ENCODE results near the gene TLE6.
"Not testable (repeated sequence)": the region's sequence is repeated elsewhere in the genome, so short reads cannot be mapped to it uniquely, and the experiment has no call there.

TLE6 gene

GRCh38 chr19:2957160-2957559 is 20.2 kb upstream of the TLE6 start:
- DNase-seq (ENCODE audit: insufficient read length) (no peak), FAIRE-seq (no peak)
- TF ChIP-seq POLR2A (IDR thresholded peaks at IDR 0.05; ENCODE audit: low read depth, low read length) (no peak), TAF1 (IDR thresholded peaks at IDR 0.05; ENCODE audit: borderline replicate concordance, low read depth, low read length) (no peak), POLR2AphosphoS5 (IDR thresholded peaks at IDR 0.05; ENCODE audit: low read depth, low read length) (no peak)

- no peak for TF ChIP-seq TAF1 (IDR thresholded peaks at IDR 0.05; ENCODE audit: borderline replicate concordance, low read depth, low read length)
- TF ChIP-seq POLR2AphosphoS5 (IDR thresholded peaks at IDR 0.05; ENCODE audit: low read depth, low read length), result no peak
- no peak for TF ChIP-seq POLR2A (IDR thresholded peaks at IDR 0.05; ENCODE audit: low read depth, low read length)
- FAIRE-seq, result no peak
Measured at GRCh38 chr19:2960120-2960519, 17.2 kb upstream of the TLE6 start.

GRCh38 chr19:2962018-2962670 is 15.2 kb upstream of the TLE6 start:
- peak; percentile 90 for FAIRE-seq
- no peak for TF ChIP-seq POLR2AphosphoS5 (IDR thresholded peaks at IDR 0.05; ENCODE audit: low read depth, low read length)
- TF ChIP-seq POLR2A (IDR thresholded peaks at IDR 0.05; ENCODE audit: low read depth, low read length), result no peak
- no peak for TF ChIP-seq TAF1 (IDR thresholded peaks at IDR 0.05; ENCODE audit: borderline replicate concordance, low read depth, low read length)
- DNase-seq (ENCODE audit: insufficient read length), result peak; percentile 55

More at GRCh38 chr19:2960120-2960519, 17.2 kb upstream of the TLE6 start:
- DNase-seq (ENCODE audit: insufficient read length), result no peak

GRCh38 chr19:2963122-2963521 is 14.2 kb upstream of the TLE6 start:
- DNase-seq (ENCODE audit: insufficient read length) (no peak), FAIRE-seq (no peak)
- TF ChIP-seq POLR2AphosphoS5 (IDR thresholded peaks at IDR 0.05; ENCODE audit: low read depth, low read length), result no peak
- no peak for TF ChIP-seq TAF1 (IDR thresholded peaks at IDR 0.05; ENCODE audit: borderline replicate concordance, low read depth, low read length)
- no peak for TF ChIP-seq POLR2A (IDR thresholded peaks at IDR 0.05; ENCODE audit: low read depth, low read length)

GRCh38 chr19:2963631-2964030 is 13.7 kb upstream of the TLE6 start:
- DNase-seq (ENCODE audit: insufficient read length); FAIRE-seq: not testable (repeated sequence)

- TF ChIP-seq TAF1 (IDR thresholded peaks at IDR 0.05; ENCODE audit: borderline replicate concordance, low read depth, low read length) (no peak), POLR2A (IDR thresholded peaks at IDR 0.05; ENCODE audit: low read depth, low read length) (no peak), POLR2AphosphoS5 (IDR thresholded peaks at IDR 0.05; ENCODE audit: low read depth, low read length) (no peak)
- no peak for DNase-seq (ENCODE audit: insufficient read length)
- no peak for FAIRE-seq
Measured at GRCh38 chr19:2964874-2965273, 12.5 kb upstream of the TLE6 start.

- DNase-seq (ENCODE audit: insufficient read length) (no peak), FAIRE-seq (no peak)
- no peak for TF ChIP-seq POLR2AphosphoS5 (IDR thresholded peaks at IDR 0.05; ENCODE audit: low read depth, low read length)
- TF ChIP-seq POLR2A (IDR thresholded peaks at IDR 0.05; ENCODE audit: low read depth, low read length), result no peak
Measured at GRCh38 chr19:2967972-2968371, 9.4 kb upstream of the TLE6 start.

- no peak for FAIRE-seq
- DNase-seq (ENCODE audit: insufficient read length), result no peak
- TF ChIP-seq TAF1 (IDR thresholded peaks at IDR 0.05; ENCODE audit: borderline replicate concordance, low read depth, low read length) (no peak), POLR2AphosphoS5 (IDR thresholded peaks at IDR 0.05; ENCODE audit: low read depth, low read length) (no peak), POLR2A (IDR thresholded peaks at IDR 0.05; ENCODE audit: low read depth, low read length) (no peak)
Measured at GRCh38 chr19:2969104-2969504, 8.3 kb upstream of the TLE6 start.

- TF ChIP-seq TAF1 (IDR thresholded peaks at IDR 0.05; ENCODE audit: borderline replicate concordance, low read depth, low read length), result no peak
- TF ChIP-seq POLR2A (IDR thresholded peaks at IDR 0.05; ENCODE audit: low read depth, low read length), result no peak
- no peak for TF ChIP-seq POLR2AphosphoS5 (IDR thresholded peaks at IDR 0.05; ENCODE audit: low read depth, low read length)
- no peak for FAIRE-seq
Measured at GRCh38 chr19:2970201-2970835, 7.0 kb upstream of the TLE6 start.

GRCh38 chr19:2973229-2973628 is 4.1 kb upstream of the TLE6 start:
- no peak for DNase-seq (ENCODE audit: insufficient read length)
- no peak for FAIRE-seq
- TF ChIP-seq POLR2AphosphoS5 (IDR thresholded peaks at IDR 0.05; ENCODE audit: low read depth, low read length) (no peak), POLR2A (IDR thresholded peaks at IDR 0.05; ENCODE audit: low read depth, low read length) (no peak), TAF1 (IDR thresholded peaks at IDR 0.05; ENCODE audit: borderline replicate concordance, low read depth, low read length) (no peak)

More at GRCh38 chr19:2970201-2970835, 7.0 kb upstream of the TLE6 start:
- DNase-seq (ENCODE audit: insufficient read length), result no peak

GRCh38 chr19:2974342-2975041 is 2.9 kb upstream of the TLE6 start:
- DNase-seq (ENCODE audit: insufficient read length) (no peak), FAIRE-seq (no peak)
- TF ChIP-seq POLR2AphosphoS5 (IDR thresholded peaks at IDR 0.05; ENCODE audit: low read depth, low read length) (no peak), TAF1 (IDR thresholded peaks at IDR 0.05; ENCODE audit: borderline replicate concordance, low read depth, low read length) (no peak), POLR2A (IDR thresholded peaks at IDR 0.05; ENCODE audit: low read depth, low read length) (no peak)

GRCh38 chr19:2976609-2977000 is 759 bp upstream of the TLE6 start:
- FAIRE-seq (no peak), DNase-seq (ENCODE audit: insufficient read length) (no peak)

More at GRCh38 chr19:2976609-2977000, 759 bp upstream of the TLE6 start:
- TF ChIP-seq TAF1 (IDR thresholded peaks at IDR 0.05; ENCODE audit: borderline replicate concordance, low read depth, low read length) (no peak), POLR2AphosphoS5 (IDR thresholded peaks at IDR 0.05; ENCODE audit: low read depth, low read length) (no peak)
